Bronchial epithelial cell (primary cell): ENCODE data around the gene THBS1. TPM values are rescaled to one million over a fixed set of nuclear protein-coding genes. Genes with fewer than 3 reads are reported as not detected.

Experiments used
- DNase-seq: peaks from one replicate; pipeline ENCODE4 v3.0.0-alpha.2; 2010; ENCODE audit warnings: low read depth
- FAIRE-seq: peaks from 2 replicates; lab custom pipeline; 2011; peaks lifted over from hg19 to GRCh38; lab: Jason Lieb, UNC
- H3K27me3 ChIP-seq: 2 replicates; pipeline ENCODE4 v1.5.1; 2011; ENCODE audit warnings: low read length; ENCODE audit not compliant: control insufficient read depth, insufficient read depth
- H3K36me3 ChIP-seq: 2 replicates; pipeline ENCODE4 v1.5.1; 2011; ENCODE audit warnings: low read length; ENCODE audit not compliant: control insufficient read depth, insufficient read depth
- H3K4me3 ChIP-seq: 2 replicates; pipeline ENCODE4 v1.5.1; 2011; ENCODE audit warnings: mild to moderate bottlenecking, low read depth, low read length, control low read depth
- total RNA-seq: library from RNA; depleted of rRNA; stranded (reverse); fragments of >200 nt; gene quantifications from 2 replicates; pipeline ENCODE4 v1.2.1, GENCODE V29; 2014
- TF ChIP-seq, protein P1 (sequence below): IDR thresholded peaks from 2 replicates; pipeline ENCODE4 v1.5.1; 2011; ENCODE audit warnings: mild to moderate bottlenecking, moderate library complexity, low read length, control low read depth, inconsistent platforms; ENCODE audit not compliant: insufficient read depth, severe bottlenecking

The THBS1 gene
- total RNA-seq, 1 donor from 2014 or later: 162 TPM

DNA sequence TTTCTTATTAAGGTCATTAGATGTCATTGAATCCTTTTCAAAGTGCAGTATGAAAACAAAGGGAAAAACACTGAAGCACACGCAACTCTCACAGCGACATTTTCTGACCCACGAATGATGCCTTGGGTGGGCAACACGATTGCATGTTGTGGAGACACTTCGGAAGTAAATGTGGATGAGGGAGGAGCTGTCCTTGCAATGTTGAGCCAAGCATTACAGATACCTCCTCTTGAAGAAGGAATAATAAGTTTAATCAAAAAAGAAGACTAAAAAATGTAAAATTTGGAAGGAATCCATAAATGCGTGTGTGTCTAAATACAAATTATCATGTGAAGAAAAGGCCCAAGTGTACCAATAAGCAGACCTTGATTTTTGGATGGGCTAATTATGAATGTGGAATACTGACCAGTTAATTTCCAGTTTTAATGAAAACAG lies 16.9 kb downstream of the THBS1 start:
- Histone ChIP-seq H3K36me3 (peaks cover 17% of the 10 kb centered on the region), H3K27me3 (no peaks in the 10 kb centered on the region), H3K4me3 (no peak overlapping the region)
- DNase-seq (peak; percentile 75), FAIRE-seq (no peak)
- TF ChIP-seq, protein P1, sequence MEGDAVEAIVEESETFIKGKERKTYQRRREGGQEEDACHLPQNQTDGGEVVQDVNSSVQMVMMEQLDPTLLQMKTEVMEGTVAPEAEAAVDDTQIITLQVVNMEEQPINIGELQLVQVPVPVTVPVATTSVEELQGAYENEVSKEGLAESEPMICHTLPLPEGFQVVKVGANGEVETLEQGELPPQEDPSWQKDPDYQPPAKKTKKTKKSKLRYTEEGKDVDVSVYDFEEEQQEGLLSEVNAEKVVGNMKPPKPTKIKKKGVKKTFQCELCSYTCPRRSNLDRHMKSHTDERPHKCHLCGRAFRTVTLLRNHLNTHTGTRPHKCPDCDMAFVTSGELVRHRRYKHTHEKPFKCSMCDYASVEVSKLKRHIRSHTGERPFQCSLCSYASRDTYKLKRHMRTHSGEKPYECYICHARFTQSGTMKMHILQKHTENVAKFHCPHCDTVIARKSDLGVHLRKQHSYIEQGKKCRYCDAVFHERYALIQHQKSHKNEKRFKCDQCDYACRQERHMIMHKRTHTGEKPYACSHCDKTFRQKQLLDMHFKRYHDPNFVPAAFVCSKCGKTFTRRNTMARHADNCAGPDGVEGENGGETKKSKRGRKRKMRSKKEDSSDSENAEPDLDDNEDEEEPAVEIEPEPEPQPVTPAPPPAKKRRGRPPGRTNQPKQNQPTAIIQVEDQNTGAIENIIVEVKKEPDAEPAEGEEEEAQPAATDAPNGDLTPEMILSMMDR: no peak

DNA sequence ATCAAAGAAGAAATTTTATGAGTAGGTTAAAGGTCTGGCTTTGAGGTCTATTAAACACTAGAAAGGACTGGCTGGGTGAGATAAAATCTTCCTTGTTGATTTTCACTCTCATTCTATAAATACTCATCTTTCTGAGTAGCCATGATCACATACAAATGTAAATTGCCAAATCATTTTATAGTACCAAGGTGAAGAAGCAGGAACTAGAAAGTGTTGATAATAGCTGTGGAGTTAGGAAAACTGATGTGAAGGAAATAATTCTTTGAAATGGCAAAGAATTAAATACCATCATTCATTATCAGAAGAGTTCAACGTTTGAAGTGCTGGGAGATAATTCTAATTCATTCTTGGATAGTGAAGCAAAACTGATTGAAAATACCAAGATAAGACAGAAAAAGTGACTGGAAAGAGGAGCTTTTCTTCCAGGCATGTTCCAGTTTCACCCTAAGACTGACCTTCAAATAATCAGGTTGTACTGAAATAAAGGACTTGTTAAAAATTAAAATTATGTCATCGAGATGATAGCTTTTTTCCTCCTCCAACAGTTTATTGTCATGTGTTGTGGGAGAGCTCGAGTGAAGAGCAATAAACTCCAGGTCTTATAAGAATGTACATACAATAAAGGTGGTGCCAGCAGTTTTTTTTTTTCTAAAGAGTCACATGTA lies 17.4 kb downstream of the THBS1 start:
- Histone ChIP-seq H3K36me3 (peaks cover 13% of the 10 kb centered on the region), H3K4me3 (no peak overlapping the region), H3K27me3 (no peaks in the 10 kb centered on the region)
- FAIRE-seq (no peak), DNase-seq (peak; percentile 66)
- TF ChIP-seq, protein P1: no peak

DNA sequence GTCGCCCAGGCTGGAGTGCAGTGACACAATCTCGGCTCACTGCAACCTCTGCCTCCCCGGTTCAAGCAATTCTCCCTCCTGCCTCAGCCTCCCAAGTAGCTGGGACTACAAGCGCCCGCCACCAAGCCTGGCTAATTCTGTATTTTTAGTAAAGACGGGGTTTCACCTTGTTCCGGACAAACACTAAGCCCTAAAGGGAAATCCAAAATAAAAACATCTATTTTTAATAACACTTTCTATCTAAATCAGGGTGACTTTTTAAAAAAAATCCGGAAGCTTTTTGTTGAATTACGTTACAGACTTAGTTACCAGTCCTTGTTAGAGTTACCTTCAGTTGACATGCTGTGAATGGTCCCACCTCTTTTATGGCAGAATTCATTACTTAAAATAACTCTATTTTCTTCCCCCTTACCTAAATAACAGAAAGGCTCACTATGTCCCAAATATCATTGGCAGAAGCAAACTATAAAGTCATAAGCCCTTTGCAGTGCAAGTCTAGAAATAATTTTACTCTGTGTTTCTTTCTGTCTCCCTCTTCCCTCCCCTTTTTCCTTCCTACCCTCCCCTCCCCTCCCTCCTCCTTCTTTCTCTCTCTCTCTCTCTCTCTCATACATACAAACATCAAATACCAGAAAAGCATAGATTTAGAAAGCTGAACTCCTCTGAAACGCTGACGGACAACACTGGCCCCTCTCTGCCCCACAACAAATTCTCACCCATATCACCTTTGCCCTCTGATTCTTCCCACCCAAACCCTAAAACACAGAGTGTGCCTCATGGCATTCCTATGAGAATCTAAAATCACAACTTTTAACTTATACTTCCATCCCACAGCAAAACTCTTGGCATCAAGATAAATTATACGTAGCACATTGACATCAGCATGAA lies 18.3 kb downstream of the THBS1 start:
- DNase-seq (peak; percentile 52), FAIRE-seq (no peak)
- H3K36me3 ChIP-seq: peaks cover 6% of the 10 kb centered on the region

DNA sequence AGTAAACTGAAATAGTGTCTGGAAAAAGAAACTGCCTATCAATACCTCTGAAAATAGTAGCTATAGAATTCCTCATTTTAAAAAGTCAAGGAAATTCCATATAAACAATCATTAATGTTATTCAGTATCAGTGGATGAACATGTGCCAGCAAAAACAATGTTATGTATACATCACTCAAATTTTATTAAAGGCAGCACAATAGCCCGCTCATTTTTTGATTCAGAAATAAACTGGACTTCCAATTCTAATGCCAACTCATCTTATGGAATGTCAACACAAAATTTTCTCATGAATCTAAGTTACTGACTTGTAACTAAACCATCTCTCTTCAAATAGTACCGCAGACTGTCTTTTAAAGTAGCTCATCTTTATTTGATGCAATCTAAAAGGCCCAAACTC lies 19.0 kb downstream of the THBS1 start:
- FAIRE-seq (no peak), DNase-seq (peak; percentile 32)
- Histone ChIP-seq H3K27me3 (no peaks in the 10 kb centered on the region), H3K4me3 (no peak overlapping the region), H3K36me3 (peaks cover 5% of the 10 kb centered on the region)
- TF ChIP-seq, protein P1: no peak

More for the DNA sequence above, 18.3 kb downstream of the THBS1 start:
- TF ChIP-seq, protein P1: no peak
- H3K4me3 ChIP-seq: no peak overlapping the region
- no peaks in the 10 kb centered on the region for H3K27me3 ChIP-seq

DNA sequence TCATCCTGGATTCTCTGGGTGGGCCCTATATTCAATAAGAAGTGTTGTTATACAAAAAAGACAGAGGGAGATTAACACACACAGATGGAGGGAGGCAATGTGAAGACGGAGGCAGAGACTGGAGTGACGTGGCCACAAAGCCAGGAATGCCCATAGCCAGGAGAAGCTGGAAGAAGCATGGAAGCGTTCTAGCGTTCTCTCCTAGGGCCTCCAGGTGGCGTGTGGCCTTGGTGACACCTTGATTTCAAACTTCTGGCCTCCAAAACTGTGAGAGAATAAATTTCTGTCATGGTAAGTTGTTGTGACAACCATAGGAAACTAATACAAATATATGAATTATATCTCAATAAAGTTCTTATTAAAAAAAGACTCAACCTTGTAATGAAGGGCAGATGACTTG lies 21.3 kb downstream of the THBS1 start:
- no peak for DNase-seq
- H3K36me3 ChIP-seq: no peaks in the 10 kb centered on the region
- FAIRE-seq: no peak
- no peaks in the 10 kb centered on the region for H3K27me3 ChIP-seq
- TF ChIP-seq, protein P1: no peak
- no peak overlapping the region for H3K4me3 ChIP-seq
